SU-DHL-6 (cell line): ENCODE measurements around the gene AK2.

Experiments
- H2AFZ ChIP-seq: fragments of 200-600 bp; sonication (generic); 2 replicates; pipeline ENCODE4 v1.6.1; 2014; ENCODE audit warnings: low read depth, mild to moderate bottlenecking, moderate library complexity, mixed read lengths, antibody characterized with exemption, low read length; ENCODE audit not compliant: severe bottlenecking
- H3F3A ChIP-seq: fragments of 200-600 bp; shearing (Covaris generic); 2 replicates; pipeline ENCODE4 v1.6.0; 2016; ENCODE audit warnings: antibody characterized with exemption, mild to moderate bottlenecking; ENCODE audit not compliant: insufficient read depth
- H3K27ac ChIP-seq: fragments of 200-600 bp; sonication (generic); 2 replicates; pipeline ENCODE4 v1.5.1; 2016; ENCODE audit warnings: low read depth, mild to moderate bottlenecking, low read length, moderate library complexity, mixed read lengths
- H3K27me3 ChIP-seq: fragments of 200-600 bp; sonication (generic), shearing (Covaris generic); 2 replicates; pipeline ENCODE4 v1.6.0; 2014; ENCODE audit warnings: mild to moderate bottlenecking, low read length
- H3K36me3 ChIP-seq: fragments of 200-600 bp; sonication (generic); 2 replicates; pipeline ENCODE4 v1.6.1; 2014; ENCODE audit warnings: mild to moderate bottlenecking, low read length, mixed read lengths
- H3K4me2 ChIP-seq: fragments of 300-600, 200-600 bp; shearing (Covaris generic), sonication (generic); 2 replicates; pipeline ENCODE4 v1.6.0; 2014; ENCODE audit warnings: low read length, low read depth, mild to moderate bottlenecking; ENCODE audit not compliant: poor library complexity, severe bottlenecking
- H3K4me3 ChIP-seq: fragments of 200-600 bp; sonication (generic); 2 replicates; pipeline ENCODE4 v1.5.1; 2014; ENCODE audit warnings: antibody characterized with exemption, low read length, mild to moderate bottlenecking, mixed read lengths; ENCODE audit not compliant: insufficient read depth, poor library complexity, severe bottlenecking
- H3K79me2 ChIP-seq: fragments of 200-600 bp; sonication (generic); 2 replicates; pipeline ENCODE4 v1.6.1; 2014; ENCODE audit warnings: mild to moderate bottlenecking, low read length, moderate library complexity; ENCODE audit not compliant: insufficient read depth
- H3K9ac ChIP-seq: fragments of 200-600 bp; sonication (generic); 2 replicates; pipeline ENCODE4 v1.7.0; 2014; ENCODE audit warnings: mild to moderate bottlenecking, low read length
- H3K9me2 ChIP-seq: fragments of 200-600 bp; sonication (generic); replicated peaks from 2 replicates; pipeline ENCODE4 v1.6.1; 2014; ENCODE audit warnings: low read length; ENCODE audit not compliant: insufficient read depth
- H3K9me3 ChIP-seq: fragments of 200-600 bp; sonication (generic); 2 replicates; pipeline ENCODE4 v1.6.1; 2014; ENCODE audit warnings: low read length, mixed read lengths; ENCODE audit not compliant: insufficient read depth
- H4K20me1 ChIP-seq: fragments of 200-600 bp; sonication (generic); 2 replicates; pipeline ENCODE4 v1.6.1; 2014; ENCODE audit warnings: low read depth, mild to moderate bottlenecking, antibody characterized with exemption, low read length, moderate library complexity, mixed read lengths
- EZH2phosphoT487 ChIP-seq: fragments of 200-600 bp; sonication (generic), shearing (Covaris generic); conservative IDR thresholded peaks from 2 replicates; pipeline ENCODE4 v1.6.1; 2018; ENCODE audit warnings: mild to moderate bottlenecking, antibody characterized with exemption, low read length, moderate library complexity, mixed read lengths
- TF ChIP-seq, protein P1 (sequence below): fragments of 200-600 bp; sonication (generic); IDR thresholded peaks from one replicate; pipeline ENCODE4 v1.5.1; 2017; ENCODE audit warnings: antibody characterized with exemption, mild to moderate bottlenecking, low read length, moderate library complexity; ENCODE audit not compliant: insufficient read depth, poor library complexity, severe bottlenecking

AK2 gene

DNA sequence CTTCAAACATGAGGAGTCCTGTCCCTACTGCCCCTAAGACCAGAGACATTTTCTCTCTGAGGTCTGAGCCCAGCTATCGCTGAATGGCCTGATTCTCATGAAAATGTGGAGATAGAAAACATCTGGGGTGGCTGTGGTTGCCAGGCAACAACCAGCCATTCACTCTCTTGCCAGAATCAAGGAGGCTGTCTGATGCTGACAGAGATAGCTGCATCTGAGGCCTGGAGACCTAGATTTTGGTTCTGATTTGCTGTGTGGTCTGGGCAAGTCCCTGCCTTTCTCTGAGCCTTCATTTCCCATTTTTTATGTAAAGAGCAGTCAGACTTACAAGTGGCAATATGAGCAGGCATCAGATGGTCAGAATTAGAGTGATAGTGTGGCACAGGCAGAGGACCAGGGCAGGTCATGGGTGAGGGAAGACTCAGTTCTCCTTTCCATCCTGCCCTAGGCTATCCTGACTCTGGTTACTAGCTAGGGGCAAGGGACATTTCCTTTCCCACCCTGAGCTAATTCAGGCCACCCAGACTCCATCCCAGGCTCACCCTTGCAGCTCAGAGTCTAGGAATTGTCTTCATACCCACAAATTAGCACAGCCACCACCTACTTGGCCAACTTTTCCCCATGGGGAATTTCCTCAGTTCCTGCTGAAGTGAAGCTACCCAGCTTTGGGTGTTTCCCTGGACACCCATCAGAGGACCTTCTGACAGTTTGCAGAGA is 52.1 kb downstream of the AK2 start:
- Histone ChIP-seq H3K9me3 (no peaks in the 10 kb centered on the region), H2AFZ (no peak overlapping the region), H3K9ac (no peak overlapping the region), H3K4me2 (no peak overlapping the region), H3K79me2 (no peaks in the 10 kb centered on the region), H3K27me3 (no peaks in the 10 kb centered on the region), H3K9me2 (no peaks in the 10 kb centered on the region), H3K36me3 (no peaks in the 10 kb centered on the region), H3K27ac (no peak overlapping the region), H3K4me3 (no peak overlapping the region), H3F3A (no peaks in the 10 kb centered on the region), H4K20me1 (no peaks in the 10 kb centered on the region)
- TF ChIP-seq EZH2phosphoT487: no peak
- TF ChIP-seq, protein P1, sequence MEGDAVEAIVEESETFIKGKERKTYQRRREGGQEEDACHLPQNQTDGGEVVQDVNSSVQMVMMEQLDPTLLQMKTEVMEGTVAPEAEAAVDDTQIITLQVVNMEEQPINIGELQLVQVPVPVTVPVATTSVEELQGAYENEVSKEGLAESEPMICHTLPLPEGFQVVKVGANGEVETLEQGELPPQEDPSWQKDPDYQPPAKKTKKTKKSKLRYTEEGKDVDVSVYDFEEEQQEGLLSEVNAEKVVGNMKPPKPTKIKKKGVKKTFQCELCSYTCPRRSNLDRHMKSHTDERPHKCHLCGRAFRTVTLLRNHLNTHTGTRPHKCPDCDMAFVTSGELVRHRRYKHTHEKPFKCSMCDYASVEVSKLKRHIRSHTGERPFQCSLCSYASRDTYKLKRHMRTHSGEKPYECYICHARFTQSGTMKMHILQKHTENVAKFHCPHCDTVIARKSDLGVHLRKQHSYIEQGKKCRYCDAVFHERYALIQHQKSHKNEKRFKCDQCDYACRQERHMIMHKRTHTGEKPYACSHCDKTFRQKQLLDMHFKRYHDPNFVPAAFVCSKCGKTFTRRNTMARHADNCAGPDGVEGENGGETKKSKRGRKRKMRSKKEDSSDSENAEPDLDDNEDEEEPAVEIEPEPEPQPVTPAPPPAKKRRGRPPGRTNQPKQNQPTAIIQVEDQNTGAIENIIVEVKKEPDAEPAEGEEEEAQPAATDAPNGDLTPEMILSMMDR: no peak

DNA sequence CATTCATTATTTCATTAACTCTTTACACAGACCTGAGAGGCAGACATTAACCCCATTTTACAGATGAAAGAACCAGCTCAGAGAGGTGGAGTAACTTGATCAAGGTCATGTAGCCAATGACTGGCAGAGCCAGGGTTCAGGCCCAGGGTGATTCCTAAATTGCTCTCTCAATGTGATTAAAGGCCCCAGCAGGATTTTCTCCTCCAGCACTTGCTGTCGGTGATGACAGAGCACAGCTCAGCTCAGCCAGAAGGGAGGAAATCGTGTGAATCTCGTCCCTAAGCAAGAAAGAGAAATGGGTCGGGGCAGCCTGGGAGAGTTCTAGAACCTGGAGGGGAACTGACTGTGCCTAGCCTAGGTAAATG is 52.6 kb downstream of the AK2 start:
- no peak overlapping the region for H3K4me3 ChIP-seq
- TF ChIP-seq EZH2phosphoT487: no peak
- TF ChIP-seq, protein P1: no peak
- no peak overlapping the region for H3K27ac ChIP-seq
- H3K36me3 ChIP-seq: no peaks in the 10 kb centered on the region
- H3K9me3 ChIP-seq: no peaks in the 10 kb centered on the region
- H3F3A ChIP-seq: no peaks in the 10 kb centered on the region
- no peaks in the 10 kb centered on the region for H3K27me3 ChIP-seq
- H3K9ac ChIP-seq: no peak overlapping the region
- no peak overlapping the region for H2AFZ ChIP-seq
- no peaks in the 10 kb centered on the region for H3K79me2 ChIP-seq
- H4K20me1 ChIP-seq: no peaks in the 10 kb centered on the region
- H3K9me2 ChIP-seq: no peaks in the 10 kb centered on the region
- no peak overlapping the region for H3K4me2 ChIP-seq

DNA sequence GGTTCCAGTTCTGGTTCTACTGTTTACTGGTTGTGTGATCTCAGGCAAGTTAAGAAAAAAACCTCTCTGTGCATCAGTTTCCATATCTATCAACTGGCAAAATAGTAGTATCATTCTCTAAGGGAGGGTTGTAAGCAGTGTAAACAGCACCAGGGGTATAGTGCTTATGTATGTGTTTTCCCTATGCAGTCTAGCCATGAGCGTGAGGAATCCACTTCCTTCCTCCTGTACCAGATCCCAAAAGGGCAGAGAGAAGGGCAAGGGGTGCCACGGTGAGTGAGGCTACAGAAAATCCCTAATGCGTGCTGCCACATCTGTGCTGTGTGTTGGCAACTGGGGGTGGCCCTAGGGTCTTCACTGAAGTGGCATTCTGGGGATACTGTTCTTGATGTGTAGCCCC is 53.7 kb downstream of the AK2 start:
- TF ChIP-seq EZH2phosphoT487: no peak
- TF ChIP-seq, protein P1: no peak
- no peak overlapping the region for H3K9ac ChIP-seq

More for the DNA sequence above, 53.7 kb downstream of the AK2 start:
- Histone ChIP-seq H3K4me3 (no peak overlapping the region), H3K27ac (no peak overlapping the region), H2AFZ (no peak overlapping the region), H3K79me2 (no peaks in the 10 kb centered on the region), H3K4me2 (no peak overlapping the region), H3K36me3 (no peaks in the 10 kb centered on the region), H3K27me3 (no peaks in the 10 kb centered on the region), H3F3A (no peaks in the 10 kb centered on the region), H4K20me1 (no peaks in the 10 kb centered on the region), H3K9me2 (no peaks in the 10 kb centered on the region), H3K9me3 (no peaks in the 10 kb centered on the region)
